Mesothelial cell of epicardium (in vitro differentiated cells): ENCODE data around the gene MBP. TPM values are rescaled to one million over a fixed set of nuclear protein-coding genes. Genes with fewer than 3 reads are reported as not detected.
A peak's percentile ranks its signal among the peaks of the same experiment; 100 is the strongest.

ENCODE experiments used
- DNase-seq, 2 experiments: peaks; one replicate each; pipeline ENCODE4 v3.0.0; 2021; ENCODE audit warnings: low spot score in 2 of 2; ENCODE audit not compliant: unreplicated experiment in 2 of 2
- H3K27ac Mint-ChIP-seq: 2 replicates; pipeline ENCODE4 v1.8.0; 2021; ENCODE audit warnings: mixed read lengths
- H3K27me3 Mint-ChIP-seq: 2 replicates; pipeline ENCODE4 v1.8.0; 2021; ENCODE audit warnings: low read depth, mixed read lengths
- H3K36me3 Mint-ChIP-seq: 2 replicates; pipeline ENCODE4 v1.8.0; 2021; ENCODE audit warnings: mixed read lengths
- H3K4me1 Mint-ChIP-seq: 2 replicates; pipeline ENCODE4 v1.8.0; 2021; ENCODE audit warnings: mixed read lengths
- H3K4me3 Mint-ChIP-seq: 2 replicates; pipeline ENCODE4 v1.8.0; 2021; ENCODE audit warnings: mild to moderate bottlenecking, moderate library complexity, mixed read lengths
- H3K9me3 Mint-ChIP-seq: 2 replicates; pipeline ENCODE4 v1.8.0; 2021; ENCODE audit warnings: mixed read lengths
- total RNA-seq: library from RNA; stranded (reverse); gene quantifications from 3 replicates; pipeline ENCODE4 v1.2.1, GENCODE V29; 2021
- TF ChIP-seq, protein P1 (sequence below): fragments of 200-600 bp; sonication (generic); IDR thresholded peaks from one replicate; pipeline ENCODE4 v1.5.0; 2021; ENCODE audit warnings: antibody characterized with exemption; ENCODE audit not compliant: unreplicated experiment

Gene MBP
- total RNA-seq, 1 donor from 2014 or later, result 20.8 TPM

- H3K4me1 Mint-ChIP-seq, result peaks cover 7% of the 10 kb centered on the region
- no peaks in the 10 kb centered on the region for H3K27me3 Mint-ChIP-seq
- peak in 1 of 2 experiments; percentile 16 for DNase-seq
Measured at GRCh38 chr18:76989647-76990190, 142.9 kb downstream of the MBP start.

DNA sequence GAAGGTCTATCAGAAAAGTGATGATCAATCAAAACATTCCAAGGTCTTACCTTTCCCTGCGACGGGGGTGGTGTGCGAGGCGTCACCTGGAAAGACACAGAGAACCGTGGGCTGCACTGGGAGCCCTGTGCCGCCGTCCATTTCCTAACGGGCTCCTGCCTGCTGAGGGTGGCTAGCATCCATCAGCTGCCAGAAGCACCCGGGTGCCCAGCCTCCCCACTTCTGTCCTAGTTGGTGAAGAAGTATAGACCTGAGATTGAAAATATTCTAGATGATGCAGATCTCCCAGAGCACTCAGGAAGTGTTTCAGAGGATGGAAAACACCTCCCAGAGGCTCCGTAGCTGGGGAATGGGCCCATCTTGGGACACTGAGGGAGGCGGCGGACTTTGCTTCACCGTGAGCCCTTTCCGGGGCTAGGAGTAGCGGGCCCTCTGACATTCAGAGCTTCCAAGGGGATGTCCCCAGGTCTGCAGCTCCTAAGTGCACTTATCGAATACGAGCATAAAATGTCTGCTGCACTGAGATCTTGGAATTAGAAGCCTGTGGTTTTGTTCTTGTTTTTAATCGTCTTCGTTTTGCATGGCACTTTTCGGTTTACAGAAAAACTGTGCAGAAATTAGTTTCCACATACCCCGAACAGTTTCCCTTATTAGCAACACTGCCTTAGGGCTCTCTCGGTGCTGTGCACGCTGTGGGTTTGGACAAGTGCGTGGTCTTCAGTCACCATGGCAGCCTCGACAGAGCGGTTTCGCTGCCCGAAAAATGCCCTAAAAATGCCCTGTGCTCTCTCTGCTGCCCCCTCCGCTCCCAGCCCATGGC is 143.5 kb downstream of the MBP start:
- TF ChIP-seq, protein P1, sequence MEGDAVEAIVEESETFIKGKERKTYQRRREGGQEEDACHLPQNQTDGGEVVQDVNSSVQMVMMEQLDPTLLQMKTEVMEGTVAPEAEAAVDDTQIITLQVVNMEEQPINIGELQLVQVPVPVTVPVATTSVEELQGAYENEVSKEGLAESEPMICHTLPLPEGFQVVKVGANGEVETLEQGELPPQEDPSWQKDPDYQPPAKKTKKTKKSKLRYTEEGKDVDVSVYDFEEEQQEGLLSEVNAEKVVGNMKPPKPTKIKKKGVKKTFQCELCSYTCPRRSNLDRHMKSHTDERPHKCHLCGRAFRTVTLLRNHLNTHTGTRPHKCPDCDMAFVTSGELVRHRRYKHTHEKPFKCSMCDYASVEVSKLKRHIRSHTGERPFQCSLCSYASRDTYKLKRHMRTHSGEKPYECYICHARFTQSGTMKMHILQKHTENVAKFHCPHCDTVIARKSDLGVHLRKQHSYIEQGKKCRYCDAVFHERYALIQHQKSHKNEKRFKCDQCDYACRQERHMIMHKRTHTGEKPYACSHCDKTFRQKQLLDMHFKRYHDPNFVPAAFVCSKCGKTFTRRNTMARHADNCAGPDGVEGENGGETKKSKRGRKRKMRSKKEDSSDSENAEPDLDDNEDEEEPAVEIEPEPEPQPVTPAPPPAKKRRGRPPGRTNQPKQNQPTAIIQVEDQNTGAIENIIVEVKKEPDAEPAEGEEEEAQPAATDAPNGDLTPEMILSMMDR, result no peak
- H3K36me3 Mint-ChIP-seq, result no peaks in the 10 kb centered on the region
- H3K27me3 Mint-ChIP-seq, result no peaks in the 10 kb centered on the region
- peaks cover 7% of the 10 kb centered on the region for H3K4me1 Mint-ChIP-seq
- peak in 1 of 2 experiments; percentile 25 for DNase-seq
- no peak overlapping the region for H3K27ac Mint-ChIP-seq
- H3K9me3 Mint-ChIP-seq, result no peaks in the 10 kb centered on the region
- H3K4me3 Mint-ChIP-seq, result no peak overlapping the region

More at GRCh38 chr18:76989647-76990190, 142.9 kb downstream of the MBP start:
- H3K27ac Mint-ChIP-seq, result no peak overlapping the region
- TF ChIP-seq, protein P1, result no peak
- no peaks in the 10 kb centered on the region for H3K9me3 Mint-ChIP-seq
- no peak overlapping the region for H3K4me3 Mint-ChIP-seq
- no peaks in the 10 kb centered on the region for H3K36me3 Mint-ChIP-seq

DNA sequence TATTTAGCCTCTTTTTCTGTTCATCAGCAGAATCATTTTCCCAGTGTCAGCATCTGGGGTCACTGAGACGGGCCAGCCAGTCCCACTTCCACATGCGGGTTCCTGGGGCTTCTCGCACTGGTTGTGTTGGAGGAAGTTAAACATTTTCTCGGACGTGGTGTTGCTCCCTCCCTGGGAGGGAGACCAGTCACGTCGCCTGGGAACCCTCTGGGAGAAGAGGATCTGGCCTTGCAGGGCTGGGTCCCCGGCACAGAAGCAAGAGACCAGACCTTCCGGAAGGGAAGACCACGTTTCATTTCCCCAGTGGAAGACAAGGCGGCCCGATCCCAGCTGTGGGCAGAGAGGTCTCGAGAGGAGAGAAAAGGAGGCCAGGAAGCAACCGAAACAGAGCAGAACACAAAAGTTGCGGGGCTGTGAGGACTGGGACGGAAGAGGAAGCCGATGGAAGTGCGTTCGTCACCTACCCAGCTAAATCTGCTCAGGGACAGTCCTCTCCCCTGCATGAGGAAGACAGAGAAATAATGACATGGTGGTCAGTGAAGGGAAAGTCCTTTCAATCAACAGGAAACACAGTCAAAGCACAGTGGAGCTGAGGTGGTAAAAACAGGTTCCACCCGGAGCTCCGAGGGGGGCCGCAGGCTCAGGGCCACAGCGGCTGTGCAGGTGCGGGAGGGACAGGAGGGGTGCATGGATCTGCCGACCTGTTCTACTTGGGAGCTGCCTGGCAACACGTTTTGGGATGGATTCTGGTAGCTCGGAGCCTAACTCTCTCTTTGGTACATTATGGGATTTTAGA is 144.4 kb downstream of the MBP start:
- peaks cover 10% of the 10 kb centered on the region for H3K4me1 Mint-ChIP-seq
- TF ChIP-seq, protein P1, result no peak
- H3K27ac Mint-ChIP-seq, result no peak overlapping the region
- DNase-seq, result no peak
- no peaks in the 10 kb centered on the region for H3K9me3 Mint-ChIP-seq
- H3K4me3 Mint-ChIP-seq, result no peak overlapping the region
- no peaks in the 10 kb centered on the region for H3K36me3 Mint-ChIP-seq
- H3K27me3 Mint-ChIP-seq, result no peaks in the 10 kb centered on the region

GRCh38 chr18:76986406-76986805 is 146.2 kb downstream of the MBP start:
- H3K4me1 Mint-ChIP-seq, result peaks cover 14% of the 10 kb centered on the region
- TF ChIP-seq, protein P1, result no peak
- H3K27me3 Mint-ChIP-seq, result peaks cover 2% of the 10 kb centered on the region
- no peak for DNase-seq
- H3K36me3 Mint-ChIP-seq, result no peaks in the 10 kb centered on the region
- H3K4me3 Mint-ChIP-seq, result no peak overlapping the region
- no peak overlapping the region for H3K27ac Mint-ChIP-seq
- no peaks in the 10 kb centered on the region for H3K9me3 Mint-ChIP-seq

DNA sequence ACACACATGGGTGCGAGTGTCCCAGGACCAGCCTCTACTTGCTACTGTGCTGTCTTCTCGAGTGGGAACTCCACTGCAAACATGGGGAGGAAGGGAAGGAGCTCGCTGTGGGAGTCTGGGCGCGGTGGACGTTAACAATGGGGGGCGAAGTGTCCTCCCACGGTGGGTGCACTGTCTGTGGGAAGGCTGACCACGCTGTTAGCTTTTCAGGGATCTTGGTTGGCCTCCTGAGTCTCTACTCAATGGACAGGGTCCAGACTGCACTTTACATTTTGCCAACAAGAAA is 146.7 kb downstream of the MBP start:
- Mint-ChIP-seq H3K4me3 (no peak overlapping the region), H3K36me3 (no peaks in the 10 kb centered on the region), H3K27ac (no peak overlapping the region), H3K4me1 (peaks cover 14% of the 10 kb centered on the region), H3K9me3 (no peaks in the 10 kb centered on the region), H3K27me3 (peaks cover 2% of the 10 kb centered on the region)
- TF ChIP-seq, protein P1, result no peak
- DNase-seq, result no peak
